Umbilical cord (tissue), 2 donors: Measurements from ENCODE around the gene ZBTB21. TPM values are rescaled to one million over a fixed set of nuclear protein-coding genes. Genes with fewer than 3 reads are reported as not detected.
"Not testable (repeated sequence)": the region's sequence is repeated elsewhere in the genome, so short reads cannot be mapped to it uniquely, and the experiment has no call there.

Source experiments
- DNase-seq: peaks from one replicate; pipeline ENCODE4 v3.0.0-alpha.2; 2015; ENCODE audit warnings: low spot score
- total RNA-seq: library from RNA; depleted of rRNA; stranded (reverse); fragments of >200 nt; gene quantifications from one replicate; pipeline ENCODE4 v1.2.3, GENCODE V29; 2014; ENCODE audit warnings: low replicate concordance; ENCODE audit not compliant: insufficient read depth

ZBTB21 gene
- total RNA-seq, 1 donor from 2014 or later = 12.5 TPM

DNA sequence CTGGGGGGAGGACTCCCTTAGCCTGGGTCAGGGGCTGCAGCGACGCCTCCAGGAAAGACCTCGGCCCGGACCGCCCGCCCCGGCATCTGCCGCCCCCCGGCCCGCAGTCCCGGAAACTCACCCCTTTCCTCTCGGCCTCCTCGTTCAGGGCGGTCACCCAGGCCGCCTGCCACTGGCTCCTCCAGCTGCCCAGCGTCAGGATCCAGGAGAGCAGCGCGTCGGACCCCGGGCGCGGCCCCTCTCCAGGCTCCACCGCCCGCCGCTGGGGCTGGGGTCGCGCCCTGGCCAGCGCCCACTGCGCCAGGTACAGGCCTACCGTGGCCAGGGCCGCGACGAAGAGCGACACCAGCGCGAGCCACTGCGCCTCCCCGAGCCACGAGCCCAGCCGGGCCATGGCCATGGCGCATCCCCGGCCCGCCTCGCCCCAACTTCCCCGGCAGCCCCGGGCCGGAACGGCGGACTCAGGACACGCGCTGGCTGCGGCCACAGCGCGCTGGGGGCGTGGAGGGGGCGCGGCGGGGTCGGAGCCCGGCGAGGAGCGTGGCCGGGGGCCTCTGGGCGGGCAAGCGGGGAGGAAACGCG lies 56.8 kb downstream of the ZBTB21 start:
- DNase-seq = no peak

DNA sequence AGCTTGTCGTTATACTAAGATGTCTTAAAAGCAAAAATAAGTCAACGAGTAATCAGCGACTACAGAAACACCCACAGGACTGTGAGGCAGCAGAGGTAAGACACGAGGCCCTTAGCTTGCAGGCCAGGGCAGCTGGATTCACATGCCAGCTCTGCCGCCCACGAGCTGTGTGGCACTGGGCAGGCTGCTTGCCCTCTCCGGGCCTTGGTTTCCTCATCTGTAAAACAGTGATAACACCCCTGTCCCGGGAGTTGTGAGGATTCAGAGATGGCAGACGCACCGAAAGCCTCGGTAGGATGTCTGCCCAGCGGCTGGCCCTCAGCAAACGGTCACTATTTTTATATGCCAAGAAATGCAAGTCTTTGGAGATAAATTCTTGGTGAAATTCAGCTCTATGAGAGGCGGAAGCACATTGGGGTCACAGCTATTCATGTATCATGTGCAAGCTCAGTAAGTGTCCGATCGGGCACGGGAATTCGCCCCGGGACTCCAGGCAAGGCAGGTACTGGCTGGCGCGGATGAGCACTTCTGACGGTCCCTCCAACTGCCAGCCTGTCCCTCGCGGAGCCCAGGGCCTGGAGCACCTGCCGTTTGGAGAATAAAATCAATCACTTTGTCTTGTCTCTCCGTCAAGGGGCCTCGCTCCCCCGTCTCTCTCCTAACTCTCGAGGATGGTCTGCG lies 57.5 kb downstream of the ZBTB21 start:
- no peak for DNase-seq

- DNase-seq = no peak
These were observed 58.1 kb downstream of the ZBTB21 start for GRCh38 chr21:41951876-41952567.

- DNase-seq = no peak
These were observed 59.2 kb downstream of the ZBTB21 start for GRCh38 chr21:41950941-41951351.

DNA sequence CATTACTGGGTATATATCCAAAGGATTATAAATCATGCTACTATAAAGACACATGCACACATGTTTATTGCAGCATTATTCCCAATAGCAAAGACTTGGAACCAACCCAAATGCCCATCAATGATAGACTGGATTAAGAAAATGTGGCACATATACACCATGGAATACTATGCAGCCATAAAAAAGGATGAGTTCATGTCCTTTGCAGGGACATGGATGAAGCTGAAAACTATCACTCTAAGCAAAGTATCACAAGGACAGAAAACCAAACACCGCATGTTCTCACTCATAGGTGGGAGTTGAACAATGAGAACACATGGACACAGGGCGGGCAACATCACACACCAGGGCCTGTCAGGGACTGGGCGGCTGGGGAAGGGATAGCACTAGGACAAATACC lies 60.5 kb downstream of the ZBTB21 start:
- not testable (repeated sequence) for DNase-seq

GRCh38 chr21:41948901-41949300 lies 61.3 kb downstream of the ZBTB21 start:
- DNase-seq = no peak

- no peak for DNase-seq
These were observed 61.9 kb downstream of the ZBTB21 start for GRCh38 chr21:41948078-41948895.

GRCh38 chr21:41945982-41946381 lies 64.2 kb downstream of the ZBTB21 start:
- no peak for DNase-seq

DNA sequence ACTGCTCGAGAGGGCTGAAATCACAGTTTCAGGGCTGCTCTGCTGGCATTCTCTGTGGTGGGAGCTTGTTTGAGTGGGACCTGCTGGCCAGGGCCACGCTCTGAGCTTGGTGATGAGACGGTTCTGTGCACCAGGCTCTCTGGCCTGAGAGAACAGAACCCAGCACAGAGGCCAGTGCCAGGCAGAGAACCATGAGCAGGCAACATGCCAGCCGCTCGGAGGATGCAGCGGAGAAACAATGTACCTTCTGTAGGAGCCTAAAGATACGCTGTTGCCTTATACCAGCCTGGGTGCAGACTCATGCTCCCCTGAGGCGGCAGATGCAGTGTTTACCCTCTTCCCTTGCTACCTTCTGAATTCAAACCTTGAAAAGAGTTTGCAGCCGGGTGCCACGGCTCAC lies 66.3 kb downstream of the ZBTB21 start:
- no peak for DNase-seq

GRCh38 chr21:41942457-41942856 lies 67.7 kb downstream of the ZBTB21 start:
- DNase-seq = no peak

DNA sequence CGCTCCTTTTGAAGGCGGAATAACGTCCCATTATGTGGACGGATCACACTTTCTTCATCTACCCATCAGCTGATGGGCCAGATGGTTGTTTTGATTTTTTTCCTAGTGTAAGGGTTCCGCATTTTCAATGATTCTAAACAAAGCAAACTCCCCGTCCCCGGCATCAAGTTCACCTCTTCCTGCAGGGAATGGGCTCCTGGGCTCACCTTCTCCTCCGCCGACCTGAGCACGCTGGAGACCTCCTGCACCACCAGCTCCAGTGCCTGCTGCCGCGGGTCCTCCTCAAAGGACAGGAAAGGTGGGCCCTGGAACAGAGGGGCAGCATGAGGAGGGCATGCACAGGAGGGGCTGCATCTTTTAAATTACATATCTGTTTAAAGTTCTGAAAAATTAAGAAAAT lies 68.2 kb downstream of the ZBTB21 start:
- DNase-seq = no peak

DNA sequence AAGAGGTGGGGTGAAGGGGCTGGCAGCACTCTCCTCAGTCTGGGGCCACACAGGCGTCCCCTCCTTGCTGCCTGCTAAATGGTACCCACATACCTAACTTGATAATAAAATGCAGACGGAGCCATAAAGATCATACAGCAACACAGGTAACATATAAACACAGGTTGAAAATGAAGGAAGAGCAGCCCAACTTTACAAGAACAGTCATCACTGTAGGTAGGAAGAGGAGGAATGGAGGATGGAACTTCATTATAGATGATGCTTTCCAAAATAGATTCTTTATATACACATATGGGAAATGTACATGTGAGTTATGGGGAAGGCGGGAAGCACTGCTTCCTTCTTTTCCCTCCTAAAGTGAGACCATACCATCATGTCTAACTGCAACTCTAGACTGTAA lies 69.7 kb downstream of the ZBTB21 start:
- DNase-seq = no peak

- no peak for DNase-seq
These were observed 70.8 kb downstream of the ZBTB21 start for GRCh38 chr21:41939391-41939790.

Other genes starting within 250 kb of the ZBTB21 start
- 9.4 TPM for gene RIPK4, start 243.3 kb downstream of the ZBTB21 start, total RNA-seq
- gene PRDM15, start 131.0 kb downstream of the ZBTB21 start, total RNA-seq = 4.3 TPM
- gene C2CD2, start 56.3 kb downstream of the ZBTB21 start, total RNA-seq = 12.5 TPM
- 0.48 TPM for gene UMODL1, start 61.0 kb upstream of the ZBTB21 start, total RNA-seq
- gene ABCG1, start 208.8 kb upstream of the ZBTB21 start, total RNA-seq = 6.5 TPM